Peyer's patch (tissue), 4 donors: Measurements from ENCODE around the gene MYO15B.

Source experiments
- CTCF ChIP-seq, 6 experiments: fragments of 450-650 bp in 4 of 6; fragments of 200-600 bp in 2 of 6; sonication (generic) in 1 of 6; IDR thresholded peaks; one replicate each; pipeline ENCODE4 v1.5.1; 2017 to 2019; ENCODE audit warnings: antibody characterized with exemption in 6 of 6, mild to moderate bottlenecking in 3 of 6, moderate library complexity in 1 of 6
- POLR2A ChIP-seq, 2 donors: fragments of 450-650 bp; IDR thresholded peaks; one replicate each; pipeline ENCODE4 v1.5.1; 2017; ENCODE audit warnings: antibody characterized with exemption in 2 of 2, mild to moderate bottlenecking in 2 of 2, moderate library complexity in 2 of 2

- TF ChIP-seq POLR2A (IDR thresholded peaks at IDR 0.05) (no peak), CTCF (IDR thresholded peaks at IDR 0.05) (no peak)
Observed at GRCh38 chr17:75623386-75623785, 35.8 kb downstream of the MYO15B start.
